AG09319 (cell line): ENCODE data around the gene HOXA3.

Experiments used
- DNase-seq: peaks from one replicate; pipeline ENCODE4 v3.0.0-alpha.2; 2010; ENCODE audit warnings: low read depth; ENCODE audit errors: extremely low read depth
- CTCF ChIP-seq: IDR thresholded peaks from 2 replicates; pipeline ENCODE4 v1.5.1; 2011; ENCODE audit warnings: low read depth, mild to moderate bottlenecking, inconsistent platforms, low read length, moderate library complexity

HOXA3 gene

GRCh38 chr7:27183682-27184336 lies 31.4 kb upstream of the HOXA3 start:
- no peak for TF ChIP-seq CTCF
- DNase-seq = no peak

GRCh38 chr7:27182861-27183681 lies 30.7 kb upstream of the HOXA3 start:
- no peak for TF ChIP-seq CTCF
- no peak for DNase-seq

- DNase-seq = no peak
- no peak for TF ChIP-seq CTCF
Observed at GRCh38 chr7:27182285-27182841, 30.0 kb upstream of the HOXA3 start.

GRCh38 chr7:27181795-27182275 lies 29.5 kb upstream of the HOXA3 start:
- no peak for DNase-seq
- TF ChIP-seq CTCF = no peak

- DNase-seq = no peak
- TF ChIP-seq CTCF = no peak
Observed at GRCh38 chr7:27180431-27181420, 28.3 kb upstream of the HOXA3 start.

- peak; percentile 90 for TF ChIP-seq CTCF
- peak; percentile 7 for DNase-seq
Observed at GRCh38 chr7:27179503-27180430, 27.4 kb upstream of the HOXA3 start.
